Activated CD4-positive, alpha-beta T cell treated with anti-CD3 and anti-CD28 coated beads for 24 hours (primary cell): ENCODE data around the gene APPL2.
A peak's percentile ranks its signal among the peaks of the same experiment; 100 is the strongest.

Experiments used
- DNase-seq, 2 donors: peaks; one replicate each; pipeline ENCODE4 v3.0.0-alpha.2; 2020; ENCODE audit warnings: low read depth in 2 of 2

Gene APPL2

DNA sequence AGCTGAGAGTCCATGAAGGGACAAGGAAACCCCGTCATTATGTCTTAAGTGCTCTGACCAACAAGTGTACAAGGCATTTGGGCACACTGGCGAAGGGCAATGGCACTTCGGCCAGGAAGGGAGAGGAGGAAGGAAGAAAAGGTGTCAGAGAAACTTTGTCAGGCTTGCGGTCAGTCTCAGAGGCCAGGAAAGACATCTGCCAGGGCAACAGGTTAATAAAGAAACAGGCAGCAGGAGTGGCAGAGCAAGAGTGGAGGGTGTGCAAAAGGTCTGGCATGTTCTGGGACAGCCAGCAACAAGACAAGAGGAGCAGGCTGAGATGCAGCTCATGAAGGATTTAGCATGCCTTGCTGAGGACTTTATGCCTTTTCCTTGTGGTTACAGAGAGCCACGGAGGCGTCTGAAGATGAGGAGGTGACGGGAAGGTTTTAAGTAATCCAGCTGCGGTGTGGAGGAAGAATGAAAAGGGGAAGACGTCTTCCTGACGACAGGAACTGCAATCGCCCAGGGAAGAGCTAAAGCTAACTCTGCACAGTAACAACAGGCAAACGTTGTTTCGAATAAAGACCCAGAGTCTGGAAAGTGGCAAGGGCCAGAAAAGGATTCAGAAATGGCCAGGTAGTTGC lies 13.1 kb downstream of the APPL2 start:
- no peak for DNase-seq

DNA sequence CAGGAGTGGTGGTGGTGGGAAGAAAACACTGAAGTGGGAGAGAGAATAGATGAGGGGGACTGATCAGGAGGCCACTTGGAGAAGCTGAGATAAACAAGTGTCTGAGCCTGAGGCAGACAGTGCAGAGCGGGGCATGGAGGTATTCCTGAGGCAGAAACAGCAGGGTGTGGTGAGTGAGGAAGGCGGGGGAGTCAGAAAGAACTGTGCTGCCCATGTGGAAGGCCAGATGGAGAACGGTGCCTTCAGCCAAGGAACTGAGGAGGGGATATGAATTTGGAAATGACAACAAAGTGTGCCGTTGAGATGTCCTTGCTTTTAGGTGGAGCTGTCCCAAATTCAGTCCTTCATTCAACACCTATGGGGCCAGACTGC lies 13.7 kb downstream of the APPL2 start:
- no peak for DNase-seq

DNA sequence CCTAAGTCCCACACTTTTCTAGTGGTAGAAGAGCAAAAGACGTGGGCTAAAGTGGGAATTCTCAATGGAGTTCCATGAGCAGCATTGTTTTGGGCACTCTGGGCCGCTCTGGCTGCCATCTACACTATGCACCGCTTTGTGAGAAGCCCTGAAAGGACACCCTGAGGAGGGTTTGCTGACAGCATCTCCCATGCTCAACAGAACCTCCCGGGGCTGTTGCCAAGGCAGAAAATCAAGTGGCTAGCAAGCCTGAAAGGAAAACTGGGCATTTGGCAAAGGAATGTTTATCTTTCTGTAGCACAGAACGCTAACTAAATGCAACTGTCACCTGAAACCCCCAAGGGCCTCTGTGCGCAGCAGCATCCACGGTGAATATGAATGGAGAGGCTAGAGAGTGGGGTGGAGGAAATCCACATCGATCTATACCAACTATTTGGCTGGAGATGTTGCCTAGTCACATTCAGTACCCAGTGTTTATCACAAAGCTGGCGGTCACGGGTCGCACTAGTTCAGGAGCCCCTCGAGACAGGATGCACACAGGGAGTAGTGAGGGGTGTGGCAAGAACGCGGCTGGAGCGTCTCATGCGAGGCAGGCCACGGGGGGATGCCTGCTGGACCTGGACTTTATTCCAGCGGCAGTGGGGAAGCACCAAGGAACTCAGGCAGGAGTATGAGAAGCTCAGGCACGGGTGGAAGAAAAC lies 14.2 kb downstream of the APPL2 start:
- no peak for DNase-seq

DNA sequence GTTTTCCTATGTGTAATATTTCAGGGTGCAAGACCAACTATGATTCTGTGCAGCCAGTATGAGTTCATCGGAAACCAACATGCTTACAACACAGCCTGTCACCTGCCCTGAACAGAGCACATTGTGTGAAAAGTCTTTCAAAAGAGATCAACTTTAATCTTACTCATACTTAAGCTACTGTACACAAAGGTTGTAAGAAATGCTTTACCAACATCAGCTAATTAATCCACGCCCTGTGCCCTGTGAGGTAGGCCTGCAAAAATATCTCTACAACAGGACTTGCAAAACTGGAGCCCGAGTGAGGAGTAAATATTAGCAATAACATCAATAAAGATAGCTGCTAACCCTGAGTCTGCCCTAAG lies 15.1 kb downstream of the APPL2 start:
- no peak for DNase-seq

DNA sequence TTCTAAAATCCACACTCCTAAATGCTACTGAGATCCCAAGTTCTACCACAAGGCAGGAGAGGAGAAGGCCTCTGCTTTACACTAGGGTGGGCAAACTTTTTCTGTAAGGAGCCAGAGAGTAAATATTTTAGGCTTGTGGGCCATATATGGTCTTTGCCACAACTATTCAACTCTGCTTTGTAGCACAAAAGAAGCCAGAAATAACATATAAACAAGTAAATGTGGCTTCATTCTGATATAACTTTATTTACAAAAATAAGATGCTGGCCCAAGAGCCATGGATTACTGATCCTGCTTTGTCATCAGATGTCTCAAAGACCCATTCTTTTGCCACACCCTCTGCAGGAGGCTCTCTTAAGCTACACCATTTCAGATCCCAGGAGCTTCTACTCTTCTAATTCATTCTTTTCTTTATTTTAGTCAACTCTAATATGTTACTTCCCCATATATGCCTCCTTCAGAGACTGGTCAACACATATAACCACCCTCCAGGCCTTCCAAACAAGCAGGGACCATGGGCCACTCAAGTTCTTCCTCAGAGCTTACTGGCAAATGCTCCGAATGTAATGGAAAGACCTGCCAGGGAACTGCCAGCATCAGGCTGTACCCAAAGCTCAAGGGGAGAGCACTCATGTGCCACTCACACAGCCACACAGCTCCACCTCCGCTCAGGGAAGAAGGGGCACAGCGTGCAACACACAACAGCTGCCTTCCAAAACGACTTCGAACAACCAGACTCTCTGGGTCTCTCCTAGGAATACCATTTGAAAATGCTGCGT lies 15.6 kb downstream of the APPL2 start:
- no peak for DNase-seq

DNA sequence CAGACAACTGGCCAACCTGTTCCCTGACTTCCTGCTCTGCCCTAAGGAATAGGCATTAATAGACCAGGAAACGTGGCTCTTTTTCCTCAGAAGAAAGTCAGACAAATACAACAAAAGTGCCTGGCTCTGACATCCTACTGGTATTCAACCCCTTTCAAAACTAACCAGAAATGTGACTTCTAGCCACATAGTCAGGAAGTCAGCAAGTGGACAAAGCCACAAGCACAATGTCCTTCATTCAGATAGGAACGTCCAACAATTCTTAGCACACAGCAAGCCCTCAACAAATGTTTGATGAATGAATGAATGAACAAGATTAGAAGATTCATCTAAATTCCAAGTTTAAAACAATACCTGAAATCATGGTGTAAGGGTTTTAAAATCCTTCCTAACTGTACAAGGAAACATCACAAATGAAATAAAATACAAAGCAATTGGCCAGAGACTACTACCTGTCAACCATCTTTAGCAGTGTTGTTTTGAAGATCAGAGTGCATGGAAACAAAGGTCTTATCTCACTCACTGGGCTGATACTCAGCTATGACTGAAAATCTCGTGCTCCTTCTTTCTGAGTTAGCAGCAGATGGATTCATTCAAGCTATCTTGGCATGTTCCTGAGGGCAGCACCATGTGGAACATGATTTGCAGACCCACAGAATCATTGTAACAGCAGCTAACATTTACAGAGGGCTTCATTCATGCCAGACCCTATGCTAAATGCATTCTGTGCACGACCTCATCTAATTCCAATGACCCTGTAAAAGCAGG lies 16.5 kb downstream of the APPL2 start:
- no peak for DNase-seq

DNA sequence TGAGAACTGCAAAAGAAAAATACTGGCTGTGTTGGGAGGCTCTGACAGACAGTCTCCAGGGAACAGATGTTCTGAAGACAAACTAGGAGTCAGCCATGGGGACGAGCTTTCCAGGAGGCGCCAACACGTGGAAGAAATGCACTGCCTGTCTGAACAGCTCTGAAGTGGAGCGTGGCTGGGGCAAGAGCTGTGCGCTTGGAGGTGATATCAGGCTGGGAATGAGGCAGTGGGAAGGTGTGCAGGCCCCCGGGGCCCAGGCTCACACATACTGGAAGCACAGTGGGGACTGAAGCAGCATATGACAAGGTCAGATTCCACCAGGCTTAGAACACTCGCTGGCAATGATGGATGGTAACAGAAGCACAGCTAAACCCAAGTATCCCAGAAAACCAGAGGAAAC lies 17.5 kb downstream of the APPL2 start:
- no peak for DNase-seq

DNA sequence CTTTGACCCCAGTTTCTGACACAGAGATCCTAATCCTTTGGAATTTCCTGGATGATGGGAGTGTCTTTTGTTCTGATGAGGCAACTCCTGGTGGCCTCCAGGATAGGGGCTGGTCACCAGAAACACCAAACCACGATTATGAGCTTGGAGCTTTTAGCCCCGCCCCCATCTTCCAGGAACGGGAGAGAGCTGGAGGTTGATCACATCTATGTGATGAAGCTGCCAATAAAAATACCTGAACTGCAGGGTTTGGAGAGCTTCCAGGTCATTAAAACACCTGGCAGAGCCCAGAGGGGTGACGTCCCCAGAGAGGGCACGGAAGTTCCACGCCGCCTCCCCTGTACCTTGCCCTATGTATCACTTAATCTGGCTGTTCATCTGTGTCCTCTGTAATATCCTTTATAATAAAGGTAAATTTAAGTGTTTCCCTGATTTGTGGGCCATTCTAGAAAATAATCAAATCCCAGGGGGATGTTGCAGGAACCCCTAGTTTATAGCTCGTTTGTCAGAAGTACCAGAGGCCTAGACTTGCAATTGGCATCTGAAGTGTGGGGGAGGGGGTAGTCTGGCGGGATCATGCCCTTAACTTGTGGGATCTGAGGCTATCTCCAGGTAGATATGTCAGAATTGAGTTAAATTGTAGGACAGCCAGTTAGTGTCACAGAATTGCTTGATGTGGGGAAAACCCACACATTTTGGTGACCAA lies 21.2 kb downstream of the APPL2 start:
- DNase-seq: no peak

DNA sequence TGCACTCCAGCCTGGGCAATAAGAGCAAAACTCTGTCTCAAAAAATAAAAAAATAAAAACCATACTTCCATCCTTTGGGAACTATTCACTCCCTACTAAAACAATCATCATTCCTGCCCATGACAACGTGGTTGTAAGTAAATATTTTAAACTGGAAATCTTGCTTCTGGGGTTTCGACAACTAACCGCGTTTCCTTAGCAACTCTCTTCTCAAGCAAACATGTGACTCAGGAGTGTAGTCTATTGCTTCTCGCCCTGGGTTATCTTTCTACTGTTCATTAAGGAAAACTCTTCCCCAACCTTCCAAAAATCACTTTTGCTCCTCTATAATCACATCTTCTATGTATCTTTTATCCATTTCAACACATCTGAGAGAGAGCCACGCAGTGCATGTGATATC lies 21.8 kb downstream of the APPL2 start:
- no peak for DNase-seq

DNA sequence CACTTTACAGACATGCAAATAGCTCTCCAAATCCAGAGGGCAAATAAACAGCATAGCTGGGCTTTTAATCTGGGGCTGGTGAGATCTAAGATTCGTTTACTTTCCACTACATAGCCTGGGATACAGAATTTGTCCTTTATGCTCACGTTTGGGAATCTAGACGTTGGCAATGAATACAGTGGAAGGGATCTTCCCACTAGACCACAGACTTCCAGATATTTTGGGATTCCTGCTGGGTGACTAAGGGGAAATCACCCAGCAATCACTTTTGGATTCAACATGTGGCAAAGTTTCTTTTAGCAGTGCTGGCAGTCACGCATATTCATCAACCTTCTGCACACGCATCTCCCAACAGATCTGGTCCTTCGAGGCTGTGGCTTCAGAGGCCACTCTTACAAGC lies 23.5 kb downstream of the APPL2 start:
- no peak for DNase-seq

DNA sequence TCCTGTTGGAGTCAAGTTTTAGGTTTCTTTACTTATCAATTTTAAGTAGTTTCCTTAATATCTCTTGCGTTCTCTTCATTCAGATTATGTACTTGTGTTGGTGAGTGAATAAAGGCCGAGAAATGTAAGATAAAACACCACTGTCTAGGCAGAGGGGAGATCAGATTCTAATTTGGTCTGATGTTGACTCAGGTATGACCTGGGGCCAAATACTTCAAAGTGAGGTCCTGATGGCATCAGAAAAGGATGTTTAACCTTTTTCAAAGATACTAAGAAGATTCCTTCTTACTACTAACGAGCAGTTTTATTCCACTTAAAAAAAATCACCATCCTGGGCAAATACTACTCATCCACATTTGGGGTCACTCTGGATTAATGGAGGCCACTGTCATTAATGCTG lies 26.9 kb downstream of the APPL2 start:
- no peak for DNase-seq

DNA sequence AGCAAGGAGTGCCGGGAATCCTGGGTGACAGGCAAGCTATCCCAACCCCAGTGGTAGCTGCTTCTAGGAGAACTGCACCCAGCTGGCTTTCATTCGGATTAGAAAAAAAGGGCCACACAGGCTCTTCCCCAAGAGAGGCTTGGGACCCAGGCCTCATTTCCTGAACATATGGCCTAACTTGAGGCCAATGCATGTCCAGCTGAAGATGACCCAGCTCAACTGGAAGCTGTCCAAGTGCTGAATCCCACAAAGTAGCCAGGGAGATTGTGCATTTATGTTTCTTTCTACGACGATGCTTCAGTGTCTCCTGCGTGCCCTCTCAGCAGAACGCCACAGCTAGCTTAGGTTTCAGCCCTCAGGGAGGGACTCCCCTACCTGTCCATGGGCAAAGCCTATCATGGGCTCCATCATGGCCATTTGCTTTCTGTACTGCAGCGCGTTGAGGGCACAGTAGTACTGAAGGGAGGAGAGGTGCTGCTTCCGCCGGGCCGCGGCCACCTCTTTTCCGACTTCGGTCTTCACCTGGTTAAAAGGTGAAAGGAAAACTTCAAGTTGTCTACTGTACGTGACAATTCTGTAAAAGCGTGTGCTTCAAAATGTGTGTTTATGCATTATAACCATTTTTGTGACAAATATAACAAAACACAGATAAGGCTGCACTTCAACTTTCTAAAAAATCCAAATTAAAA lies 29.1 kb downstream of the APPL2 start:
- DNase-seq: no peak

DNA sequence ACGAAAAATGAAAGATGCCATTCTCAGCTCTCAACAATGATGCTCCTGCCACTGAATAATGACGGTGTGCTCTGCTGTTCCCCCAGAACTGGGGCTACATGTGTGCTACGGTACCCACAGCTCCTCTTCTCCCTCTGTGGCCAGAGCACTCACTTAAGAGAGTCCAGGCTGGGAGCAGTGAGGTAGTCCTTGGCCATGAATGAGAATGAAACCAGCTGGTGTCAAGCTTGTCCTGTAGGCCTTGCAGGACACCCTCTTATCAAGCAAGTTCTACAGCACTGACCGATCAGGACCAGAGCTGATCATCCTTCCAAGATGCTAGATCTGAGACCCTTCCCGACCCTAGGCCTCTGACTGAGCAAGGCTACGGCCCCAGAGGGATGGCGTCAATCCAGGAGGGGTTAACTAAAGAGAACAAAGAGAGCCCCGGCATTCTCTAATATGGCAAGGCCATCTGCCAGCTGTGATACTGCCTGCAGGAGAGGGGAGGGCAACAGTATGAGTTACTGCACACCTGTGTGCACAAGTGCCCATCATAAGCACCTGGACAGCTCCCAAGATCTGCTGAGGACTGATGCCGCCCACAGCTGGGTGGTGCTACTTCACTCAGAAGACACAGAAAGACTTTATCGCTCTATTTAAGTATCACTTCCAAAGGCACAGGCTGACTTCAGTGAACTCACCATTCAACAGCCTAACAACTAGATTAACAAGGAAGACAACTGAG lies 30.5 kb downstream of the APPL2 start:
- no peak for DNase-seq

DNA sequence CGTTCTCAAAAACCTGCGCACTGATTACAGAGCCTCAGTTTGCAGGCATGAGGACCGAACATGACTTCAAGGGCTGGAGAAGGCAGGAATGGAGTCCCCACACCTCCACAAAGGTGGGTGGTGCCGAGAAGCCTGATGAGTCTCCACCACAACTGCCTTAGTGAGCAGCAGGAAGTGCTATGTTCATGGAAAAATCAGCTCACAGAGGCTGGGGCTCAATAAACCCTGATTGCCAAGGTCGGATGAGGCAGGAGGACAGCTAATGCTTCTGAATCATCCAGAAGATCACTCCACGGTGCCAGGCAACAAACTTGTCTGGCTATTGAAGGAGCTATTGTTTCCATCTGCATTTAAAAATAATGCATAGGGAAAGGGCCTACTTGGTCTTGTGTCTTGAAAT lies 31.1 kb downstream of the APPL2 start:
- DNase-seq: peak in 1 of 2 donors; percentile 14

DNA sequence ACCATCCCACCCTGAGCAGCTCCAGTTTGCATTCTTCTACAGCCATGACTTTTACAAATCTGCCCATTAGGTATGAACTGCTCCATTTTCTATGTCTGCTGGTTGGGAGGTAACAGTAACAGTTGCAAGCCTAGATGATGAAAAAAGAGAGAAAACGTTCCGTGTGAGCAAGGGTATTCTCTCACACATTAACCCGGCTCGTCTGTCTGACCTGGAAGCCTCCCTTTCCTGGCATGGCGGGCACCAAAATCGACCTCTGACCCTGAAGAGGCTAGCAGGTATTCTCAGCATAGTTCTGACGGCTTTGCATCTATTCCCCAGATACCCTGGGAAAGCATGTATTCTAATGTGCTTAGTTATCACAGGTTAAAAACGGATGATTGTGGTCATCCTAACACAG lies 31.8 kb downstream of the APPL2 start:
- no peak for DNase-seq

DNA sequence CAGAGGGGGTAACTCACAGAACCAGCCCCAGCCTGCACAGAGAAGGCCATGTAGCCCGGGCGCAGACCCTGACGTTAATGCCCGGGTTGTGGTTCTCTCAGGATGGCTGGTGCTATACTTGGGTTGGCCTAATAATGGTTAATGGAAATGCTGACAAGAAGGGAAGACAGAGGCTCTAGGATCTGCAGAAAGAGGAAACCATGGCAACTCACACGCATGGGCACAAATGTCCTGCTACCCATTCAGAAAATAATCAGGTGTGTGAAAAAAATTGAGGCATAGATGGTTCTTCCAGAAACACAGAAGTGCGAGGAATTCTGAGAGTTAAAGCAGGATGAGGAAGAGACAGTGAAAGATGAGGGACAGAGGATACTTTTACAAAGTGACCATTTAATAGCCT lies 33.8 kb downstream of the APPL2 start:
- DNase-seq: no peak

DNA sequence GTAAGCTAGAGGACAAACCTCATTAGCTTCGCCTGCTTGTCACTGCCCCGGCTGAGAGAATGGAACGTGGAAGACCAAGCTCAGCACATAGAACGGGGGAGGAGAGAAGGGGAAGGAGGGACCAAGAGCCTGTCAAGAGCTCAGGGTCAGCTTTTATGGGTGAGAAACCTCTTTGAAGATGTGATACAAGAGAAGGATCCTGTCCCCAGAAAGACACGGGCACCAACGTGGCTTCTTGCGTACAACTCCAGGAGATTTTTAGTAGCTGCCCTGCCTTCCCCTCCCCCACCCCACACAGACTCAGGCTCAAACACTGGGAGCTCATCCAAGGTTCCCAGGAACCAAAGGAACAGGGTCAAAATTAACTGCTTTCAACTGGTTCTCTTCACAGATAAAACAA lies 34.7 kb downstream of the APPL2 start:
- DNase-seq: no peak

DNA sequence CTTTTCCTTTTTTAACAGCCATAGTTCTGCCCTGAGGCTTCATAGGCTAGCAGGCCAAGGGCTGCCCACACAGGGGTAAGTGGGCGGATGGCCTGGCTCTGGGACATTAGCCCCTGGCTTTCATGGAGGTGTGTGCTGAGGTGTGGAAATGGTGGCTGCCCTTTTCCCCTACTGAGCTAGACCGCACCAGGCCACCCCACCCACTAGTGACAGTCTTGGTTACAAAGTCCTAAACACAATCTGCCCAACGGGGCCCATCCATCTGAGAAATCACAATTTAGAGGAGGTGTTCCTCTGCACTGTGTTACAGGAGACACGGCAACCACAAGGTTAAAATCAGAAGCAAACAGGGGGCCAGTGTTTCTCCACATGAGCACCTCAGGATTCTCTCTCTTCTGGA lies 35.6 kb downstream of the APPL2 start:
- no peak for DNase-seq

DNA sequence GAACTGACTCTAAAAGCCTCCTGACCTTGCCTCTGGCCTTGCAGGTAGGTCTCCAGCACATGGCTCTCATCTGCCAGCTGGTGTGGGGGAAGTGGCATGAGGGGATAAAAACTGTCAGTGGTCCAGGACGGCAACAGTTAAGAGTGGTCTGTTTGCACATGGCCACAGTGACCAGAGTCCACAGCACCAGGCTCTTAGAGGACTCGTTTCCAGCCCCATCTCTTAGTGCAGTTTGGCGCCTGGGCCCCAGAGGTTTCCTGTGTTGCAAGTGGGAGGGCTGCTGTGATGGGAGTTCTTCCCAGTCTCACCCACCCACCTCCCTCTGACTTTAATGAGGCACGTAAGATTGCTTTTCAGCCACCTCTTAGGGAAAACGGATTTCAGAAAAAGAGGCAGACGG lies 37.0 kb downstream of the APPL2 start:
- no peak for DNase-seq

DNA sequence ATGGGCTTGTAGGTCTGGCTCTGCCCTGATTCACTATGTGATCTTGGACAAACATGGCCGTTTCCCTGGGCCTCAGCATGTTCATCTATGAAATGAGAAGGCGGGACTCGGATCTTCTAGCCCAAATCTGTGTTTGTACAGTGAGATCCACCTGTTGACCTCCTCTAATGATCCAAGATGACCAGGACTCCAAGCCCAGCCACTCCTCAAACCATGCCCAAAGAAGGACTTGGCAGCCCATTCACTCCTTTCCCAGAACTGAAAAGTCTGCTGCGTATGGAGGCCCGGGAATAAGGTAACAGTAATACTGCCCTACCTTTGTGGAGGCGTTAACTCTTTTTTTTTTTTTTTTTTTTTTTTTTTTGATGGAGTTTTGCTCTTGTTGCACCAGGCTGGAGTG lies 39.9 kb downstream of the APPL2 start:
- no peak for DNase-seq

DNA sequence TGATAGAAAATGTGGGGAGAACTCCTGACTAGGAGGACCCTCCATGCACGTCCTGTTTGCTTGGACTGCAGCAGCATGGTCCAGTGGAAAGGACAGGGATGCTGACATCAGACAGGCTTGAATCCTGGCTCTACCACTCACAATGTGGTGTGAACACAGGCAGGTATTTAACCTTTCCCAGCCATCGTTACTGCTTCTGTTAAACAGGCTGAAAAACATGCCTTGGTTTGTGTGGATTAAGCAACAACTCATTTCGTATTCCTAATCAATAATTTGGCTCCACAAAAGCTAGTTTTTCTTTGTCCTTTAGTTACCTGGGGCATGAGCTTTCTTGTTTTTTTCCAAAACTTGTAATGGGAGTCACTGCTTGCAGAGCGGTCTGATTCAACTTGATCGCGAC lies 41.0 kb downstream of the APPL2 start:
- DNase-seq: no peak
